ENCODE measurements around the gene CEACAM16.
"Not testable (repeated sequence)": the region's sequence is repeated elsewhere in the genome, so short reads cannot be mapped to it uniquely, and the experiment has no call there.

CEACAM16 gene

DNA sequence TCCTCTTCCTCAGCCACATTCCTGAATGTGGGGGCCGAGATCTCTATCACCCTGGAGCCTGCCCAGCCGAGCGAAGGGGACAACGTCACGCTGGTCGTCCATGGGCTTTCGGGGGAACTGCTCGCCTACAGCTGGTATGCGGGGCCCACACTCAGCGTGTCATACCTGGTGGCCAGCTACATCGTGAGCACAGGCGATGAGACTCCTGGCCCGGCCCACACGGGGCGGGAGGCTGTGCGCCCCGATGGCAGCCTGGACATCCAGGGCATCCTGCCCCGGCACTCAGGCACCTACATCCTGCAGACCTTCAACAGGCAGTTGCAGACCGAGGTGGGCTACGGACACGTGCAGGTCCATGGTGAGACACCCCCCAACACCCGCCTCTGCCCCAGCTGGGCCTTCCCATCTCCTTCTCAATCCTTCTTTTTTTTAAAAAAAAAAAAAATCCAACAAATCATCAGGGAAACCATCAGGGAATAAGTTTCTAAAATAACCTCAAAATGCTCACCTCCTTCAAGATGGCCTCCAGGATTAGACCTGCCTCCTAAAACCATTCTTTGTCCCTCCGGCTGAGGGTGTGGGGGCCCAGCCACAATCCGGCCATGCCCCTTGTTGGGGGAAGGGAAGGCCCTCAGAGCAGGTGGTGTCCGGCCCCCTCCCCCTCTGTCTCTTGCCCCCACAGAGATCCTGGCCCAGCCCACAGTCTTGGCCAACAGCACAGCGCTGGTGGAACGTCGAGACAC, 4.6 kb downstream of the CEACAM16 start:
- DNase-seq, result no peak

DNA sequence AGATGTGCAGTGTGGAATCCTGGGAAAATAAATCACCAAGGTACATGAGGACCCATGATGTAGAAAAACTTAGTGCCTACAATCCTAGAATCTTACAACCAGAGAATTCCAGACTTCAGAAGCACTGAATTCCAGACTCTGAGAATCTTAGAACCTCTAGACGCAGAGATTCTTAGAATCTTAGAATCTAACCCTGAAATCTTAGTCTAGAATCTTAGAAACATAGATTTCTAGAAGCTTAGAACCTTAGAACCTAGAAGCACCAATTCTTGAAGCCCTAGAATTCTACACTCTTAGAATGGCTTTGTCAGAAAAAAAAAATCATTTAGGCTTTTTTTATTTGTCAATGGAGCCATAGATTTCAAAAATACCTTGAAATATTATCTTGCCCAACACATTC, 6.0 kb downstream of the CEACAM16 start:
- no peak for DNase-seq

DNA sequence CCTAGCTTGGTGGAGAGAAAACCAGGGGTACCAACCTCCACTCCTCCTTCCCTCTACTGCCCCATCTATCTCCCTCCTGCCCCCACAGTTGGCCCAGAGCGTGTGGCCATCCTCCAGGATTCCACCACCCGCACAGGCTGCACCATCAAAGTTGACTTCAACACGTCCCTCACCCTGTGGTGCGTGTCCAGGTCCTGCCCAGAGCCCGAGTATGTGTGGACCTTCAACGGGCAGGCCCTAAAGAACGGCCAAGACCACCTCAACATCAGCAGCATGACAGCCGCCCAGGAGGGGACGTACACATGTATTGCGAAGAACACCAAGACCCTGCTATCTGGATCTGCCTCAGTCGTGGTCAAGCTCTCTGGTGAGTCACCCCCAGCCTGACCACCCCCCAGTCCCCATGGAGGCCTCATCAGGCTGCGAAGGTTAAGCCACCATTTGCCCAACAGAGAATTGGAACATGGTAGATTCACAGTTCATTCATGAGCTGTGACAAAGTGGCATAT, 6.6 kb downstream of the CEACAM16 start:
- no peak for DNase-seq

DNA sequence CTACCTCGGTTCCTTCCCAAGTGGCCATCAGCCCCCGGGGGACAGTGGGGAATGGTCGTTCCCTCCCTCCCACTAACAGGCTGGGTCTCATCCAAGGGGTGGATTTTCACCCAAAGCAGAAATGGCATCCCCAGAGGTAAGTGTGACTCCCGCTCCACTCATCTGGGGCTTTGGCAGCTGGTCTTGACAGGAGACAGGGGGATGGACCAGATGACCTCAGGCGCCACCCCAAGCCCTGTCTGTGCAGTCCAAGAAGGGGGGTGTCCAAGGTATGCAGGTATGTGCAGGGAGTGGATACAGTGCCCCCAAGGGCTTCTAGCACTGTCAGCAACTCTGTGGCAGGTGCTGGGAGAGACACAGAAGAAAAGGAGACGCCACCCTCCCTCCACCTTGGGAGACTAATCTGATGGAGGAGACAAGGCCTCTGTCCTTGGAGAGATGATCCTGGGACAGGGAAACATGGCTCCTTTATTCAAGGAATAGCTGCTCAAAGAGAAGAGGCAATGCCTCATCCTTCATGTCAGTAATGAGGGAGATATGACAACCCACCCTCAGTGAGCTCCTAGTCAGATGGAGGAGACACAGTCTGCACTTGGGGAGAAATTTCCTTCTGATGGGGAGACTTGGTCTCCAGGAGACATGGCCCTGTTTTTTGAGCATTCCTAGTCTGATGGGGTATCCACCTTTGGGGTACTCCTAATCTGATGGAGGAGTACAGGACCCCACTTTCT, 7.7 kb downstream of the CEACAM16 start:
- DNase-seq, result no peak

DNA sequence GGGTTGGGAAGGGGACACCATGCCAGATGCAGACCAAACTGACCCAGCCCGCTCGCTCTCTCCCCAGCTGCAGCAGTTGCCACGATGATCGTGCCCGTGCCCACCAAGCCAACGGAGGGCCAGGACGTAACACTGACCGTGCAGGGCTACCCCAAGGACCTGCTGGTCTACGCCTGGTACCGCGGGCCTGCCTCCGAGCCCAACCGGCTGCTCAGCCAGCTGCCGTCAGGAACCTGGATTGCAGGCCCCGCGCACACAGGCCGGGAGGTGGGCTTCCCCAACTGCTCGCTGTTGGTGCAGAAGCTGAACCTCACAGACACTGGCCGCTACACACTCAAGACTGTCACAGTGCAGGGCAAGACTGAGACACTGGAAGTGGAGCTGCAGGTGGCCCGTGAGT, 8.8 kb downstream of the CEACAM16 start:
- DNase-seq, result no peak

DNA sequence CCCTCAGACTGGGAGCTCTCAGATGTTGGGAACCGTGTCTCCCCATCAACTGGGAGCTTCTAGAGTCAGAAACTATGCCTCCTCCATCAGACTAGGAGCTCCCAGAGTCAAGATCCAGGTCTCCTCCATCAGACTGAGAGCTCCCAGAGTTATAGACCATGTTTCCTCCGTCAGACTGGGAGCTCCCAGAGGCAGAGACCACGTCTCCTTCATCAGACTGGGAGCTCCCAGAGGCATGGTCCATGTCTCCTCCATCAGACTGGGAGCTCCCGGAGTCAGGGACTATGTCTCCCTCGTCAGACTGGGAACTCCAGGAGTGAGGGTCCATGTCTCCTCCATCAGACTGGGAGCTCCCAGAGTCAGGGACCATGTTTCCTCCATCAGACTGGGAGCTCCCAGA, 10.0 kb downstream of the CEACAM16 start:
- DNase-seq, result no peak

DNA sequence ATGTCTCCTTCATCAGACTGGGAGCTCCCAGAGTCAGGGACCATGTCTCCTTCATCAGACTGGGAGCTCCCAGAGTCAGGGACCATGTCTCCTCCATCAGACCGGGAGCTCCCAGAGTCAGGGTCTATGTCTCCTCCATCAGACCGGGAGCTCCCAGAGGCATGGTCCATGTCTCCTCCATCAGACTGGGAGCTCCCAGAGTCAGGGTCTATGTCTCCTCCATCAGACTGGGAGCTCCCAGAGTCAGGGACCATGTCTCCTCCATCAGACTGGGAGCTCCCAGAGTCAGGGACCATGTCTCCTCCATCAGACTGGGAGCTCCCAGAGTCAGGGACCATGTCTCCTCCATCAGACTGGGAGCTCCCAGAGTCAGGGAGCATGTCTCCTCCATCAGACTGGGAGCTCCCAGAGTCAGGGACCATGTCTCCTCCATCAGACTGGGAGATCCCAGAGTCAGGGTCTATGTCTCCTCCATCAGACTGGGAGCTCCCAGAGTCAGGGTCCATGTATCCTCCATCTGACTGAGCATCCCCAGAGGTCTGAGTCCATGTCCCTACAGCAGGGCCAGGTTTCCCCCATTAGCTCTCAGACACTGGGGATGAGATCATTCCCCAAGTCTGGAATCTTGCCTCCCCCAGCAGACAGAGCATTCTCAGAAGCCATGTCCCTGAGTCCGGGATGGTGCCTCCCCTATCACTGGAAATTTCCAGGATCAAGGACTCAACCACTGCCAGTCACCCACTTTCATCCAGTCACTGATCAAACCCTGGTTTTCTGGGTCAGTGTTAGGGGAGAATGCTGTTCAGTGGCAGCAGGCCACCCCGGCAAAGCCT, 10.7 kb downstream of the CEACAM16 start:
- DNase-seq, result not testable (repeated sequence)

DNA sequence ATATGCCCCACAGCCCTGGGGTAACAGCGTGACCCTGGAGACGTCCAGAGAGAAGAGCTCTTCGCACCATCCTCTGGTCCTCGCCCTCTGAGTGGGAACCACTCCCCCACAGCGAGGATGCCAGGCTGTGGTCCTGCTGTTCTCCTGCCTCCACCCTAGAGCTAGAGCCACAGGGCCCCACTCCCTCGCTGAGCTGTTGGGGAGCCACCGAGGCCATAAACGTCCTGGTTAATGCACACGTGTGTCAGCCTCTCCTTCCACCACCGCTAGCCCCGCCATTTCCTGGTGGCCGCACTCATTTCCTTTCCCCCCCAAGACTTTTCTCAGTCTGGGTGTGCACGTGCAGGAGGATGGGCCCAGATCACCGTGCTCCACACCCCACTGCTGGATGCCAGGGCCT, 11.5 kb downstream of the CEACAM16 start:
- no peak for DNase-seq

DNA sequence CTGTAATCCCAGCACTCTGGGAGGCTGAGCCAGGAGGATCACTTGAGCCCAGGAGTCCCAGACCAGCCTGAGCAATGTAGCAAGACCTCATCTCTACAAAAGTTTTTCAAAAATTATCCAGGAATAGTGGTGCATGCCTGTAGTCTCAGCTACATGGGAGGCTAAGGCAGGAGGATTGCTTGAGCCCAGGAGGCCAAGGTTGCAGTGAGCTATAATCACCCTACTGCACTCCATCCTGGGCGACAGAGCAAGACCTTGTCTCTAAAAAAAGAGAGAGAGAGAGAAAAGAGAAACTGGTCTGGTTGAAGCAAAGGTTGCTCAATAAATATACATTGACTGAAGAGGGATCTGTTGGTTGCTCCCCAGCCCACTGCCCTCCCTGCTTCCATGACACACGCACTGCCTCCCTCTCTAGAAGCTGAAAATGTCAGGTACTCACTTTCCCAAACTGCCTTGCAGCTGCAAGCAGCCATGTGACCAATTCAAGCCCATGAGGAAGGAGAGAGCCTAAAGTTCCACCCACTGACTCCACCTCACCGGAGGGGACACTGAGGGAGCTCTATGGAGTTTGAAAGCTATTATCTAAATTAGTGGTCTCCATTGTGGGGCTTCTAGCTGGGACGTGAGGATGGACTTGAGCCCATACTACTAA, 14.0 kb downstream of the CEACAM16 start:
- DNase-seq, result no peak

DNA sequence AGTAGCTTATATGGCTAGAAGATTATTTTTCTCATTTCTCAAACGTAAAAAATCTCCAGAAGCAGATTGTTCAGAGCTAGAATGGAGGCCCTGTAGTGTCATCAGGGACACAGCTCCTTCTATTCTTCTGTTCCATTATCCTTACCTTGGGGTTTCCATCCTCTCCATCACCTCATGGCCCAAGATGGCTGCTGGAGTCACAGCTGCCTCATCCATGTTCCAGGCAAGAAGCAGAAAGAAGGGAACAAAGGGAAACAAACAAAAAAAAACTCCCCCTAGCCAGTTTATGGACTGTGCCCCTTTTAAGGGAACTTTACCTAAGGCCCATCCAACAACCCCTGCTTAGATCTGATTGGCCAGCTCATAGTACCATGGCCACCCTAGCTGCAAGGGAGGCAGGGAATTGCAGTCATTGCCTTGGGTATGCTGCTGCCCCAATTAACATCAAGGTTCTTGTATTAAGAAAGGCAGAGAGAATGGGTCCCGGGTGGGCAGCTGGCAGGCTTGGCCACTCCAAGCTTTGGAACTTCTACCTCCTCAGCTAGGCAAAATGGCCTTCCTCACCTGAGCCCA, 15.7 kb downstream of the CEACAM16 start:
- no peak for DNase-seq

DNA sequence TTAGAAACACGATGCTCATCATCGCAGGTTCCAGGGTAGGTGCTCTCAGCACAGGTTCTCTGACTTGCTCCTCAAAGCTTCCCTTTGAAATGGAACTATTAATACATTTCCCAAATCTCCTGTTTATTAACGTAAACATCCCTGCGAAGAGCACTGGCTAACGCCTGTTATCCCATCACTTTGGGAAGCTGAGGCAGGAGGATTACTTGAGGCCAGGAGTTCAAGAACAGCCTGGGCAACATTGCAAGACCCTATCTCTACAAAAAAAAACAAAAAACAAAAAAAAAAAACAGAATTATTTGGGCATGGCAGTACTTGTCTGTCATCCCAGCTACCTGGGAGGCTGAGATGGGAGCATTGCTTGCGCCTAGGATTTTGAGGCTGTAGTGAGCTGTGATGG, 18.7 kb downstream of the CEACAM16 start:
- DNase-seq, result no peak

DNA sequence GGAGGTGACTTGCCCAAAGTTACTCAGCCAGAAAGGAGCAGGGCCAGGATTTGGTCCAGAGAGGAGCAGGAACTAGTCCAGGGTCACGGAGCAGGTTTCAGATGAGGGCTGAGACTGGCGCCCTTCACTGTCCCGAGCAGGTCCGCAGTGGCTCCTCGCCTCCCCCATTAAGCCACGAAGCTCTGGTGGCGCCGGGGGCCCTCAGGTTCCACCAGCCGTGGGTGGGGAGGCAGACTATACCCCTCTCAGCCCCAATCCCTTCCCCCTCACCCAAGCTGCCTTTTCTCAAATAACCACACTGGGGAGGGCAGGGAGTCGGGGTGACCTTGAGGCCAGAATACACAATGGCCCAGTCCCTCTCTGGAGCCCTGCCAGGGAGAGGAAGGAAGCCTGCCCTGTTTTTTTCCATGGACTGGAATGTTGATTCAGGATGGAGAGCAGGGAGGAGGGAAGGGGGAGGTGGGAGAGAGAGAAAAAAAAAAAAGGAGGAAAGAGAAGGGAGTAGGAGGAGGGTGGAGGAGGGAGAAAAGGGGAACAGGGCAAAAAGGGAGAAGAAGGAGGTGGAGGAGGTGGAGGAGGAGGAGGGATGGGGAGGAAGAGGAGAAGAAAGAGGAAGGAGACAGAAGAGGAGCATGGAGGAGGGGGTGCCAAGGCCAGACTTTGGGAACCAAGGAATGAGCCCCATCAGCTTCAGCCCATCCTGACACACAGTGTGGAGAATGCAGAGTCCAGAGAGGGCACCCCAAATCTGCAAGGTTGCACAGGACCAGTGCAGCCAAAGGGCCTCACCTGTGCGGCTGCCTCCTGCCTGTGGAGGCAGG, 19.7 kb downstream of the CEACAM16 start:
- DNase-seq, result peak; percentile 86

DNA sequence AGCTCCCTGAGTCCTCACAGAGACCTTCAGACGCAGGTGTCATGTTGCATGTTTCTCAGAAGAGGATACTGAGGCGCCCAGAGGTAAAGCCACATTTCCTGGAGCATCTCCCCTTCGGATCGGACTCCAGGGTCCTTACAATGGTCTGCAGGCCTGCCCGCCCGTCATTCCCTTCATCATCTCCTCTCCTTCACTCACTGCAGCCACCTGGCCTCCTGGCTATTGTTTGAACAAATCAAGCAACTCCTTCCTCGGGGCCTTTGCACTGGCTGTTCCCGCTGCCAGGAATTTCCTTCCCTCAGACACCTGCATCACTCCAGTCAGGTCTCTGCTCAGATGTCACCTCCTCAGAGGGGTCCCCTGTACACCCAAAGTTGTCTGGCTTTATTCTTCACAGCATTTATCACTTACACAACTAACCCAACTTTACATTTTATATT, 20.3 kb downstream of the CEACAM16 start:
- no peak for DNase-seq

DNA sequence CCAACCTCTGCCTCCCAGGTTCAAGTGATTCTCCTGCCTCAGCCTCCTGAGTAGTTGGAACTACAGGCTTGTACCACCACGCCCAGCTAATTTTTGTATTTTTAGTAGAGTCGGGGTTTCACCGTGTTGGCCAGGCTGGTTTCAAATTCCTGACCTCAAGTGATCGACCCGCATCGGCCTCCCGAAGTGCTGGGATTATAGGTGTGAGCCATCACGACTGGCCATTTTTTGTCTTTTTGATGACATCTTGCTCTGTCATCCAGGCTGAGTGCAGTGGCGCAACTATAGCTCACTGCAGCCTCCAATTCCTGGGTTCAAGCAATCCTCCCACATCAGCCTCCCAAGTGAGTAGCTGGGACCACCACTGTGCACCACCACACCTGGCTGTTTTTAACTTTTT, 21.4 kb downstream of the CEACAM16 start:
- not testable (repeated sequence) for DNase-seq

DNA sequence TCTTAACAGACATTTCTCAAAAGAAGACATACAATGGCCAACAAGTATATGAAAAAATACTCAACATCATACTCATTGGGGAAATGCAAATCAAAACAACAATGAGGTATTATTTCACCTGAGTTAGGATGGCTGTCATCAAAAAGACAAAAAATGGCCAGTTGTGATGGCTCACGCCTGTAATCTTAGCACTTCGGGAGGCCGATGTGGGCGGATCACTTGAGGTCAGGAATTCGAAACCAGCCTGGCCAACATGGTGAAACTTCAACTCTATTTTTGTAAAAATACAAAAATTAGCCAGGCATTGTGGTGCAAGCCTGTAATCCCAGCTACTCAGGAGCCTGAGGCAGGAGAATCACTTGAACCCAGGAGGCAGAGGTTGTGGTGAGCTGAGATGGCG, 22.0 kb downstream of the CEACAM16 start:
- DNase-seq, result no peak

DNA sequence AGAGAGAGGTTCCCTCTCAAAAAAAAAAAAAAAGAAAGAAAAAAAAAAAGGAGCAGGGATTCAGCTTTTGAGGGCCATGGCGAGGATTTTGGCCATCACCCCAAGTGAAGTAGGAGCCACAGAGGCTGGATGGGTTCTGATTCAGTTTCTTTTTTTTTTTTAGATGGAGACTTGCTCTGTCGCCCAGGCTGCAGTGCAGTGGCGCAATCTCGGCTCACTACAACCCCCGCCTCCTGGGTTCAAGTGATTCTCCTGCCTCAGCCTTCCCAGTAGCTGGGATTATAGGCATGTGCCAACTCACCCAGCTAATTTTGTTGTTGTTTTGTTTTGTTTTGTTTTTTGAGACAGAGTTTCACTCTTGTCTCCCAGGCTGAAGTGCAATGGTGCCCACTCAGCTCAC, 22.4 kb downstream of the CEACAM16 start:
- not testable (repeated sequence) for DNase-seq

DNA sequence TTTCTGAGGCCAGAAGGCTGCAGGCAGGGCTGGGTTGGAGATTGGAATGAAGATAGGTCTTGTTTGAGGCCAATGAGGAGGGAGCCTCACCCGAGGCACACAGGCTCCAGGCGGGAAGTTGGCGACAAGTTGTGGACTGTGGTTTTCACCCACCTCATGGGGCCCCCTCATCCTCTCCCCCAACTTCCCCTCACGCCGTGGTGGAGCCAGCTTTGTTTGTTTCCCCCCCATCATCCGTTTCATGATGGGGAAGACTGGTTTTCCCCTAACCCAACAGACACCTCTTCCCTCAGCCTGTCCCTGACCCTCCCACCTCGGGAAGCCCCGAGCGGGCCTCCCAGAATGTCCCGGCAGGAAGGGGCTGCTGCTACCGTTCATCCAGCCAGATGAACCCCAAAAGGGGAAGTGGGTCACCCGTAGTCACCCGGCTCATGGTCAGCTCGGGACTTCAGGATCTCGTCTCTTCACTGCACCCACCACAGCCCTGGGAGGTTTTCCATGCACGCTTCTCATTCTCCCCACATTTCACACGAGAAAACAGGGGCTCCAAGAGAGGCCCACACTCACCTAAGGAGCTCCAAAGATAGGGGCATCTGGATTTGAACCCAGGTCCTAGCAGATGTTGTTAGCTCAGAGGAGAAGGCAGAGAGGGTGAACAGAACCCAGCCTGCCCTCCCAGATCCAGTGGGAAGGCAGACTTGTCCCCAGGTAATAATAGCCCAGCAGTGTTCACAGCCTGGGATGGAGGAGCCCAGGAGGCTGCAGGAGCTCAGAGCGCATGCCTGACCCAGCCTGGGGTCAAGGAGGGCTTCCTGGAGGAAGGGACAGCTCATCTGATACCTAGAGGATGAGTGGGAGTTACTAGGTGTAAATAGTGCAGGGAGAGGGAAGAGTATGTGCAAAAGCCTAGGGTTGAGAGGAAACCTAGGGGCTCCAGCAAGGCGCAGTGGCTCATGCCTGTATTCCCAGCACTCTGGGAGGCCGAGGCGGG, 23.5 kb downstream of the CEACAM16 start:
- DNase-seq, result no peak

DNA sequence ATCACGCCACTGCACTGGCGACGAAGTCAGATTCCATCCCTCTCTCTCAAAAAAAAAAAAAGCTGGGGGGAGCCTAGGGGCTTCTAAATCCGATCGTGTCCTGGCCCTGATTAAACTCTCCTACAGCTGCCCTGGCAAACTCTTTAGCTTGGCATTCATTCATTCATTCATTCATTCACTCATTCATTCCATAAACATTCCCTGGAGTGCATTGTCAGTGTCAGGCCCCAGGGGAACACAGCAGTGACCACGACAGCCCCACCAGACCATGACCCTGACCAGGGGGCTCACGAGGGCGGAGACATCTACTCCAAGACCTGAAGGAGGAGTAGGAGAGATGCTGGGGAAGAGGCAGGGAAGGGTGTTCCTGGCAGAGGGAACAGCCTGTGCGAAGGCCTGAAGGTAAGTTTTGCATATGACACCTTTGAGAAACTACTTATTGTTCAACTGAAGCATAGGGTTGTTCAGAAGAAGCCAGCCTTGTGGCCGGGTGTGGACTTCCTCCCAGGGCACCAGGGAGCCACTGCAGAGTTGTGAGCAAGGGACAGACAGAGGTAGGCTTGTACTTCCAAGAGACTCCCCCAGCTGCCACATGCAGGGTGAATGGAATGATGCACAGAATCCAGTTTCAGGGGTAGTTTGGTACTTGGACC, 24.5 kb downstream of the CEACAM16 start:
- DNase-seq, result no peak

DNA sequence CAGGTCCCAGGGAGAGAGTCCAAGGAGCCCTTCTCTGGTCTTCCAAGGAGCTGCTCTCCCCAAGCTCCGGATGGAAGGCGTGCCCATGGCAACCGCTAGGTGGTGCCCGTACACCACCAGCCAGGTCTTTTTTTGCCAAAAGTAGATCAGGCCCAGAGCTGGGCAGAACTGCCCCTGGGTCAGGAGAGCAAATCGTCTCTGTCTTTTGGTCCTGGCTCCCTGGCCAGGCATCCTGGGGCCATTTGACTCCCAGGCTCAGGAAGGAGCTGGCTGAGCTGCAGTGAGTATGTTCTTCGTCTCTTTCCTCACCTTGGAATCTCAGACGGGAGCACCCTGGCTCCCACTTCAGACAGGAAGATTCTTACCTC, 25.0 kb downstream of the CEACAM16 start:
- DNase-seq, result peak; percentile 77

DNA sequence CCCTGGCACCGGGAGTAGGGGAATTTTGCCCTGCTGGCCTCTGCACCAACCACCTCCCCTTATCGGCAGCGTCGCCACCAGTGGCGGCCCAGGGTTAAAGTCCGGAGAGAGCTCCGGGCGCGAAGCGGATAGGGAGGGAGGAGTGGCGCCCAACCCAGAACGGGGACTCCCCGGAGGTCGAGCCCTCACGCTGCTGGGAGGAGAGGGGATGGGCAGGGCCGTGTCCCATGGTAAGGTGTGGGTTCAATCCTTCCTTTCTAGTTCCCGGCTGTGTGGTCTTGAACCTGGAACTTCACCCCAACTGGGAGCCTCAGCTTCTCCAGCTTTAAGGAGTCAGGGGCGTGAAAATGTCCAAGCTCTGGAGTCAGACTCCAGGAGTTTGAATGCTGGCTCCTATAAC, 26.3 kb downstream of the CEACAM16 start:
- no peak for DNase-seq

Measured in fibroblast of skin of back (primary cell).